Smooth muscle cell (in vitro differentiated cells): ENCODE measurements around the gene TYMP. TPM values are rescaled to one million over a fixed set of nuclear protein-coding genes. Genes with fewer than 3 reads are reported as not detected.

Experiments
- DNase-seq: peaks from one replicate; lab custom pipeline; 2025; ENCODE audit not compliant: unreplicated experiment; lab: John Stamatoyannopoulos, UW
- H2AFZ ChIP-seq: fragments of 200-600 bp; sonication (generic); 2 replicates; pipeline ENCODE4 v1.6.0; 2016; ENCODE audit warnings: antibody characterized with exemption, low read depth, mild to moderate bottlenecking
- H3F3A ChIP-seq: fragments of 200-600 bp; sonication (generic); 2 replicates; pipeline ENCODE4 v1.6.0; 2017; ENCODE audit warnings: antibody characterized with exemption, low read depth
- H3K27ac ChIP-seq: fragments of 200-600 bp; sonication (generic); 2 replicates; pipeline ENCODE4 v1.5.1; 2016; ENCODE audit warnings: low read depth, mild to moderate bottlenecking
- H3K27me3 ChIP-seq: fragments of 200-600 bp; sonication (generic); 2 replicates; pipeline ENCODE4 v1.6.1; 2016; ENCODE audit warnings: low read depth, mild to moderate bottlenecking
- H3K36me3 ChIP-seq: fragments of 200-600 bp; sonication (generic); 2 replicates; pipeline ENCODE4 v1.5.1; 2016; ENCODE audit warnings: low read depth
- H3K4me1 ChIP-seq: fragments of 200-600 bp; sonication (generic); 2 replicates; pipeline ENCODE4 v1.5.1; 2016; ENCODE audit warnings: low read depth
- H3K4me2 ChIP-seq: fragments of 200-600 bp; sonication (generic); 2 replicates; pipeline ENCODE4 v1.6.0; 2016; ENCODE audit warnings: mild to moderate bottlenecking
- H3K4me3 ChIP-seq: fragments of 200-600 bp; sonication (generic); 2 replicates; pipeline ENCODE4 v1.5.1; 2016; ENCODE audit warnings: mild to moderate bottlenecking
- H3K79me2 ChIP-seq: fragments of 200-600 bp; sonication (generic); 2 replicates; pipeline ENCODE4 v1.6.0; 2016; ENCODE audit warnings: low read depth, mild to moderate bottlenecking
- H3K9ac ChIP-seq: fragments of 200-600 bp; sonication (generic); 2 replicates; pipeline ENCODE4 v1.6.0; 2016; ENCODE audit warnings: low read depth
- H3K9me3 ChIP-seq: fragments of 200-600 bp; sonication (generic); replicated peaks from 2 replicates; pipeline ENCODE4 v1.5.1; 2016; ENCODE audit warnings: low read depth
- H4K20me1 ChIP-seq: fragments of 200-600 bp; sonication (generic); 2 replicates; pipeline ENCODE4 v1.6.0; 2016; ENCODE audit warnings: low read depth
- WGBS: methylation state at CpG from one replicate; pipeline ENCODE4 v1.1.7; 2016; ENCODE audit warnings: low lambda C conversion rate; 5-methylcytosine and 5-hydroxymethylcytosine counted together
- polyA plus RNA-seq: library from polyadenylated mRNA; unstranded; fragments of >200 nt; fragmentation: Nextera tagmentation; extraction: Ambion mirVana; gene quantifications from 2 replicates; pipeline ENCODE4 v1.2.1, GENCODE V29; 2016
- total RNA-seq: library from RNA; depleted of rRNA; stranded (reverse); fragments of >200 nt; gene quantifications from 2 replicates; pipeline ENCODE4 v1.2.3, GENCODE V29; 2014
- TF ChIP-seq, protein P1 (sequence below): fragments of 200-600 bp; sonication (generic); IDR thresholded peaks from 2 replicates; pipeline ENCODE4 v1.5.1; 2017; ENCODE audit warnings: borderline replicate concordance, mild to moderate bottlenecking, antibody characterized with exemption; ENCODE audit not compliant: insufficient read depth, poor library complexity, severe bottlenecking

The TYMP gene
- total and polyA plus RNA-seq, 2 experiments from 2014 or later, result 87.4 to 287 TPM

DNA sequence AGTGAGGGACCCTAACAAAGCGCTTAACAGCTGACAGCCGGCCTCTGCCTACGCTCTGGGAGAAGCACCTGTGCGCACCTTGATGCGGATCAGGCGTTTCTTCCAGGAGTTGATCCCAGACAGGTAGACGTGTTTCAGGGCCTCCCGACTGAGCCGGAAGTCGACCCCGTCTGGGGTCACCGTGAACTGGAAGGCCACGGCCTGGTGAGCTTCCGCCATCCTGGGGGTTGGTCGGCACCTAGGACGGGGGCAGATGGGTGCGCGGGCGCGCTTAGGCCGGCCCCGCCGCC, 47.8 kb upstream of the TYMP start:
- 97% methylated on average over 20 of the region's 23 CpGs for WGBS
- no peak overlapping the region for H3K9ac ChIP-seq
- H3K79me2 ChIP-seq, result peaks cover 9% of the 10 kb centered on the region
- no peak overlapping the region for H2AFZ ChIP-seq
- H3K36me3 ChIP-seq, result no peaks in the 10 kb centered on the region
- TF ChIP-seq, protein P1, sequence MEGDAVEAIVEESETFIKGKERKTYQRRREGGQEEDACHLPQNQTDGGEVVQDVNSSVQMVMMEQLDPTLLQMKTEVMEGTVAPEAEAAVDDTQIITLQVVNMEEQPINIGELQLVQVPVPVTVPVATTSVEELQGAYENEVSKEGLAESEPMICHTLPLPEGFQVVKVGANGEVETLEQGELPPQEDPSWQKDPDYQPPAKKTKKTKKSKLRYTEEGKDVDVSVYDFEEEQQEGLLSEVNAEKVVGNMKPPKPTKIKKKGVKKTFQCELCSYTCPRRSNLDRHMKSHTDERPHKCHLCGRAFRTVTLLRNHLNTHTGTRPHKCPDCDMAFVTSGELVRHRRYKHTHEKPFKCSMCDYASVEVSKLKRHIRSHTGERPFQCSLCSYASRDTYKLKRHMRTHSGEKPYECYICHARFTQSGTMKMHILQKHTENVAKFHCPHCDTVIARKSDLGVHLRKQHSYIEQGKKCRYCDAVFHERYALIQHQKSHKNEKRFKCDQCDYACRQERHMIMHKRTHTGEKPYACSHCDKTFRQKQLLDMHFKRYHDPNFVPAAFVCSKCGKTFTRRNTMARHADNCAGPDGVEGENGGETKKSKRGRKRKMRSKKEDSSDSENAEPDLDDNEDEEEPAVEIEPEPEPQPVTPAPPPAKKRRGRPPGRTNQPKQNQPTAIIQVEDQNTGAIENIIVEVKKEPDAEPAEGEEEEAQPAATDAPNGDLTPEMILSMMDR, result no peak
- H3K4me1 ChIP-seq, result peaks cover 6% of the 10 kb centered on the region
- DNase-seq, result no peak
- no peaks in the 10 kb centered on the region for H4K20me1 ChIP-seq
- H3K27me3 ChIP-seq, result no peaks in the 10 kb centered on the region
- H3F3A ChIP-seq, result no peaks in the 10 kb centered on the region
- H3K4me3 ChIP-seq, result no peak overlapping the region
- H3K4me2 ChIP-seq, result no peak overlapping the region
- no peak overlapping the region for H3K27ac ChIP-seq
- no peaks in the 10 kb centered on the region for H3K9me3 ChIP-seq

DNA sequence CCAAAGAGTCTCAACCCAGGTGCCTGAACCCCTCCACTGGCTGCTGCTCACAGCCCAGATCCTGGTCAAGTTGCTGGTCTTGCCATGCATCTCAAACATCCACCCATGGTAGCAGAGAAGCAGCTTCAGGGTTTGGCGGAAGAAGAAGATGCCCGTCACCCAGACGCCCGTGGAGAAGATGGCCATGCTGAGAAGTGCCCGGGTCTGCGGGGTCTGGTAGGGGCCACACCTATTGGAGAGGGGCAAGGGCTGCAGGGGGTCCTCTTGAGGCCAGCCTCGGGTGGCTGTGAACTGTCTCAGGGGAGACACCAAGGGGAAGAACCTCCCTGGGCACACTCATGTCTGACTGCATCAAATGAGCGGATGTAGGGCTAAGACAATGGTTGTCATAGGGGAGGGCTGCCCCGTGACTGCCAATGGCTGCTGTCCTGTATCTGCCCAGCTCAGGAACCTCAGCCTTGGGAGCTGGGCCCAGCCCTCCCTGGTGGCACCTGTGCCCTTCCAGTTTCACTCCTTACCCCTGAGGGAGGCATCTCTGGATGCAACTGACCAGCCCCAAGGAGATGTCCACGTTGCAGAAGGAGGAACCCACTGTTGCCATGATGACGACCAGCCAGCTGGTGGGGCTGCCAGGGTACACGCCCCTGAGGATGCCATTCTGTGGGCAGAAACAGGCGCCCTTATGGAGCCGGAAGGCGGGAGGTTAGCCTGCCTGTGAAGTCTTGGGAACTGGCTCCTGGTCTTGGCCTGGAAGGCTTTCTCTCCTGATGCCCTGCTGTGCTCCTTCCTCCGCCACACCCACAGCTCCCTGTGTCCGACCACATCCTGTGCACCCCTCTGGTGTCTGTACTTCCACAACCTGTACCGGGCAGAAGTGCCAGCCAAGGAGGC, 47.2 kb upstream of the TYMP start:
- H3K4me1 ChIP-seq, result peaks cover 6% of the 10 kb centered on the region
- H3K36me3 ChIP-seq, result no peaks in the 10 kb centered on the region
- WGBS, result 97% methylated on average over 18 of the region's 18 CpGs
- no peak overlapping the region for H3K27ac ChIP-seq
- no peak overlapping the region for H2AFZ ChIP-seq
- H3K9ac ChIP-seq, result no peak overlapping the region
- H3K27me3 ChIP-seq, result no peaks in the 10 kb centered on the region
- peaks cover 7% of the 10 kb centered on the region for H3K79me2 ChIP-seq
- no peak overlapping the region for H3K4me2 ChIP-seq
- no peak for DNase-seq
- no peaks in the 10 kb centered on the region for H3F3A ChIP-seq
- H4K20me1 ChIP-seq, result no peaks in the 10 kb centered on the region
- no peak overlapping the region for H3K4me3 ChIP-seq
- H3K9me3 ChIP-seq, result no peaks in the 10 kb centered on the region
- TF ChIP-seq, protein P1, result no peak

DNA sequence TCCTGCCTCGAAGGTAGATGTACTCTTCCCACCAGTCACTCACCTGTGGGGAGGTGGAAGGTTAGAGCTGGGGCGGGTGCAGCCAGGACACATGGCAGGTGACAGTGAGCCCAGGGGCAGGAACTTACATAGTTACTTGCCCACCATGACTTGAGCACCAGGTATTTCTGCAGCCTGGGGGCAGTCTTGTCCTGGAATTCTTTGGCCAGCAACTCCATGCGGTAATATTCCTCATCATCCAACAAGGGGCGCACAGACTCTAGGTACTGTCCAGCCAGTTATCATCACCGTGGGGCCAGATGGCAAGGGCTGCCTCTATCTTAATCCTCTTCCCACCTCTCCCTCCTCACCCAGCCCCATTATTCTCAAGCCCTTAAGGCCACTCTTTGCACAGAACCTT, 46.3 kb upstream of the TYMP start:
- WGBS, result 84% methylated on average over 5 of the region's 5 CpGs
- H3K4me3 ChIP-seq, result no peak overlapping the region
- no peak overlapping the region for H3K27ac ChIP-seq
- H3K4me2 ChIP-seq, result no peak overlapping the region
- no peaks in the 10 kb centered on the region for H3F3A ChIP-seq
- no peaks in the 10 kb centered on the region for H4K20me1 ChIP-seq
- H3K36me3 ChIP-seq, result no peaks in the 10 kb centered on the region
- H2AFZ ChIP-seq, result no peak overlapping the region
- no peaks in the 10 kb centered on the region for H3K4me1 ChIP-seq
- no peak for DNase-seq
- H3K27me3 ChIP-seq, result no peaks in the 10 kb centered on the region
- TF ChIP-seq, protein P1, result no peak
- H3K79me2 ChIP-seq, result no peaks in the 10 kb centered on the region
- H3K9ac ChIP-seq, result no peak overlapping the region
- H3K9me3 ChIP-seq, result no peaks in the 10 kb centered on the region
